OCI-M2 (cell line): ENCODE results near the gene CLSTN2.

ENCODE experiments used
- DNase-seq: peaks from one replicate; lab custom pipeline; 2025; ENCODE audit not compliant: unreplicated experiment; lab: John Stamatoyannopoulos, UW

The CLSTN2 gene

GRCh38 chr3:140004271-140004670, 69.3 kb downstream of the CLSTN2 start:
- DNase-seq = no peak

GRCh38 chr3:140006331-140006730, 71.3 kb downstream of the CLSTN2 start:
- no peak for DNase-seq

GRCh38 chr3:140007081-140007480, 72.1 kb downstream of the CLSTN2 start:
- no peak for DNase-seq

GRCh38 chr3:140007911-140008869, 73.2 kb downstream of the CLSTN2 start:
- DNase-seq = no peak

- no peak for DNase-seq
Measured at GRCh38 chr3:140010391-140010790, 75.4 kb downstream of the CLSTN2 start.

GRCh38 chr3:140011086-140011485, 76.1 kb downstream of the CLSTN2 start:
- no peak for DNase-seq

GRCh38 chr3:140011611-140012277, 76.8 kb downstream of the CLSTN2 start:
- DNase-seq = no peak

- no peak for DNase-seq
Measured at GRCh38 chr3:140013220-140013619, 78.2 kb downstream of the CLSTN2 start.

- DNase-seq = no peak
Measured at GRCh38 chr3:140014831-140015495, 80.0 kb downstream of the CLSTN2 start.

GRCh38 chr3:140015741-140016140, 80.8 kb downstream of the CLSTN2 start:
- no peak for DNase-seq

GRCh38 chr3:140018556-140018955, 83.6 kb downstream of the CLSTN2 start:
- DNase-seq = no peak

- no peak for DNase-seq
Measured at GRCh38 chr3:140019946-140020345, 85.0 kb downstream of the CLSTN2 start.

- DNase-seq = no peak
Measured at GRCh38 chr3:140020541-140020940, 85.6 kb downstream of the CLSTN2 start.

- DNase-seq = no peak
Measured at GRCh38 chr3:140021269-140021668, 86.3 kb downstream of the CLSTN2 start.

GRCh38 chr3:140022066-140022770, 87.2 kb downstream of the CLSTN2 start:
- DNase-seq = no peak

GRCh38 chr3:140023616-140024530, 88.9 kb downstream of the CLSTN2 start:
- DNase-seq = no peak

GRCh38 chr3:140031170-140031569, 96.2 kb downstream of the CLSTN2 start:
- DNase-seq = no peak

- no peak for DNase-seq
Measured at GRCh38 chr3:140034058-140034457, 99.1 kb downstream of the CLSTN2 start.

GRCh38 chr3:140035871-140036270, 100.9 kb downstream of the CLSTN2 start:
- DNase-seq = no peak

- no peak for DNase-seq
Measured at GRCh38 chr3:140050396-140050795, 115.4 kb downstream of the CLSTN2 start.
